Esophagus squamous epithelium (tissue), 5 donors: ENCODE measurements around the gene COL6A2. TPM values are rescaled to one million over a fixed set of nuclear protein-coding genes. Genes with fewer than 3 reads are reported as not detected.

ENCODE experiments used
- DNase-seq: peaks from one replicate; lab custom pipeline; 2025; lab: John Stamatoyannopoulos, UW
- H3K27ac ChIP-seq, 4 donors: fragments of 200-600 bp; sonication (generic); one replicate each; pipeline ENCODE4 v1.5.1; 2016 to 2019; ENCODE audit warnings: mild to moderate bottlenecking in 1 of 4
- H3K27me3 ChIP-seq, 4 donors: fragments of 200-600 bp; sonication (generic); 1 replicate in 3 of 4; 2 replicates in 1 of 4; pipeline versions ENCODE4 v1.5.1 to v1.6.0; 2017 to 2021; ENCODE audit warnings: antibody characterized with exemption in 1 of 4
- H3K36me3 ChIP-seq, 3 donors: fragments of 200-600 bp; sonication (generic); one replicate each; pipeline ENCODE4 v1.5.1; 2016 to 2019
- H3K4me1 ChIP-seq, 3 donors: fragments of 200-600 bp; sonication (generic); one replicate each; pipeline ENCODE4 v1.5.1; 2017 to 2019
- H3K4me3 ChIP-seq, 4 donors: fragments of 200-600 bp; sonication (generic); 1 replicate in 3 of 4; 2 replicates in 1 of 4; pipeline ENCODE4 v1.5.1; 2016 to 2019; ENCODE audit warnings: mild to moderate bottlenecking in 2 of 4, moderate library complexity in 1 of 4
- H3K9me3 ChIP-seq, 3 donors: fragments of 200-600 bp; sonication (generic); one replicate each; pipeline ENCODE4 v1.5.1; 2016 to 2019
- CTCF ChIP-seq, 6 experiments: fragments of 450-650 bp in 4 of 6; fragments of 200-600 bp in 2 of 6; sonication (generic) in 2 of 6; IDR thresholded peaks; one replicate each; pipeline ENCODE4 v1.5.1; 2016 to 2019; ENCODE audit warnings: antibody characterized with exemption in 6 of 6, mild to moderate bottlenecking in 4 of 6, moderate library complexity in 4 of 6
- POLR2A ChIP-seq, 4 donors: fragments of 450-650 bp; IDR thresholded peaks; one replicate each; pipeline ENCODE4 v1.6.1; 2017; ENCODE audit warnings: antibody characterized with exemption in 4 of 4, mild to moderate bottlenecking in 4 of 4, moderate library complexity in 3 of 4
- WGBS, 2 donors: methylation state at CpG; one replicate each; pipeline ENCODE4 v1.1.5; 2018; 5-methylcytosine and 5-hydroxymethylcytosine counted together
- intact Hi-C: fragments of 100-400 bp; cut with DNase I; formaldehyde crosslinking; loops from one replicate; pipeline ENCODE4 v1.15.0; 2022
- total RNA-seq, 4 donors: library from RNA; depleted of rRNA; stranded (reverse); fragments of >200 nt; gene quantifications; one replicate each; pipeline ENCODE4 v1.1.0, GENCODE V29; 2016
- donor health status: DM: yes; HTN: yes; CAD: no.

COL6A2 gene
- total RNA-seq, 4 donors from 2014 or later: 23.0 to 328 (median 62.0) TPM

- Histone ChIP-seq H3K4me1 (peaks cover 7 to 44% (median 37%) of the 10 kb centered on the region in 3 donors), H3K36me3 (no peaks in the 10 kb centered on the region), H3K27me3 (peaks cover 0 to 36% (median 0%) of the 10 kb centered on the region in 4 donors), H3K9me3 (no peaks in the 10 kb centered on the region), H3K4me3 (no peak overlapping the region), H3K27ac (peak overlapping the region in 2 of 4 donors; percentile 40 to 49)
- intact Hi-C loops: no loop called here
- TF ChIP-seq POLR2A (IDR thresholded peaks at IDR 0.05): no peak
- no peak for TF ChIP-seq CTCF (IDR thresholded peaks at IDR 0.05)
- no peak for DNase-seq
- WGBS, 2 donors: 64% methylated on average over 5 of the region's 6 CpGs; no CpG with 5 or more reads in 1 of the 2 donors
Observed at GRCh38 chr21:46078978-46079351, 18.9 kb upstream of the COL6A2 start.

- no peaks in the 10 kb centered on the region for H3K9me3 ChIP-seq
- DNase-seq: no peak
- peak overlapping the region in 2 of 4 donors; percentile 40 to 49 for H3K27ac ChIP-seq
- intact Hi-C loops: no loop called here
- H3K27me3 ChIP-seq: peaks cover 0 to 42% (median 0%) of the 10 kb centered on the region in 4 donors
- no peak overlapping the region for H3K4me3 ChIP-seq
- H3K4me1 ChIP-seq: peaks cover 11 to 50% (median 37%) of the 10 kb centered on the region in 3 donors
- TF ChIP-seq CTCF (IDR thresholded peaks at IDR 0.05) (no peak), POLR2A (IDR thresholded peaks at IDR 0.05) (no peak)
- H3K36me3 ChIP-seq: no peaks in the 10 kb centered on the region
- WGBS, 2 donors: 68 to 73% methylated on average over 20 to 23 of the region's 34 CpGs
Observed at GRCh38 chr21:46079352-46080170, 18.4 kb upstream of the COL6A2 start.

GRCh38 chr21:46080171-46081021, 17.5 kb upstream of the COL6A2 start:
- WGBS, 2 donors: 40 to 43% methylated on average over 1 to 20 of the region's 30 CpGs
- intact Hi-C loops: no loop called here

GRCh38 chr21:46081022-46081861, 16.7 kb upstream of the COL6A2 start:
- Histone ChIP-seq H3K27ac (peak overlapping the region; percentile 19 to 31 (median 28)), H3K27me3 (peaks cover 0 to 46% (median 0%) of the 10 kb centered on the region in 4 donors), H3K4me1 (peaks cover 11 to 53% (median 37%) of the 10 kb centered on the region in 3 donors), H3K36me3 (no peaks in the 10 kb centered on the region), H3K4me3 (no peak overlapping the region), H3K9me3 (no peaks in the 10 kb centered on the region)
- intact Hi-C loops: no loop called here
- no peak for DNase-seq
- WGBS, 2 donors: 43 to 78% methylated on average over 4 to 6 of the region's 39 CpGs
- TF ChIP-seq CTCF (IDR thresholded peaks at IDR 0.05): no peak
- TF ChIP-seq POLR2A (IDR thresholded peaks at IDR 0.05): no peak

More at GRCh38 chr21:46080171-46081021, 17.5 kb upstream of the COL6A2 start:
- DNase-seq: no peak
- Histone ChIP-seq H3K27me3 (peaks cover 0 to 43% (median 0%) of the 10 kb centered on the region in 4 donors), H3K4me3 (no peak overlapping the region), H3K27ac (peak overlapping the region; percentile 5 to 31 (median 25)), H3K9me3 (no peaks in the 10 kb centered on the region), H3K4me1 (peaks cover 11 to 53% (median 37%) of the 10 kb centered on the region in 3 donors), H3K36me3 (no peaks in the 10 kb centered on the region)
- TF ChIP-seq CTCF (IDR thresholded peaks at IDR 0.05): no peak
- TF ChIP-seq POLR2A (IDR thresholded peaks at IDR 0.05): no peak
